Measurements from ENCODE around the gene CNOT2. TPM values are rescaled to one million over a fixed set of nuclear protein-coding genes. Genes with fewer than 3 reads are reported as not detected.

Gene CNOT2
- total and polyA plus RNA-seq, 7 donors: 36.7 to 171 (median 98.8) TPM

- DNase-seq: no peak
- Histone ChIP-seq H3K4me1 (peaks cover 0 to 93% (median 72%) of the 10 kb centered on the region in 4 donors), H3K4me3 (no peak overlapping the region), H3K27me3 (no peaks in the 10 kb centered on the region), H3K27ac (peak overlapping the region in 2 of 4 donors; percentile 72), H3K36me3 (no peaks in the 10 kb centered on the region), H3K9me3 (no peaks in the 10 kb centered on the region)
- WGBS, 2 donors: 92 to 95% methylated on average over 5 of the region's 5 CpGs
- intact Hi-C loops (cut with DNase I): no loop called here
- TF ChIP-seq POLR2AphosphoS5 (IDR thresholded peaks at IDR 0.05) (no peak), EP300 (IDR thresholded peaks at IDR 0.05) (no peak)
Measured at GRCh38 chr12:70254225-70254624, 11.0 kb downstream of the CNOT2 start.

- no peak for DNase-seq
- intact Hi-C loops (cut with DNase I): no loop called here
- peak overlapping the region in 2 of 4 donors; percentile 5 to 24 for H3K4me3 ChIP-seq
- H3K36me3 ChIP-seq: no peaks in the 10 kb centered on the region
- H3K27me3 ChIP-seq: no peaks in the 10 kb centered on the region
- peaks cover 0 to 90% (median 67%) of the 10 kb centered on the region in 4 donors for H3K4me1 ChIP-seq
- no peaks in the 10 kb centered on the region for H3K9me3 ChIP-seq
- H3K27ac ChIP-seq: peak overlapping the region; percentile 45 to 72 (median 58)
- 92 to 93% methylated on average over 5 of the region's 5 CpGs for WGBS, 2 donors
- TF ChIP-seq EP300 (IDR thresholded peaks at IDR 0.05) (no peak), POLR2AphosphoS5 (IDR thresholded peaks at IDR 0.05) (no peak), POLR2A (IDR thresholded peaks at IDR 0.05) (no peak)
- TF ChIP-seq, protein P1, sequence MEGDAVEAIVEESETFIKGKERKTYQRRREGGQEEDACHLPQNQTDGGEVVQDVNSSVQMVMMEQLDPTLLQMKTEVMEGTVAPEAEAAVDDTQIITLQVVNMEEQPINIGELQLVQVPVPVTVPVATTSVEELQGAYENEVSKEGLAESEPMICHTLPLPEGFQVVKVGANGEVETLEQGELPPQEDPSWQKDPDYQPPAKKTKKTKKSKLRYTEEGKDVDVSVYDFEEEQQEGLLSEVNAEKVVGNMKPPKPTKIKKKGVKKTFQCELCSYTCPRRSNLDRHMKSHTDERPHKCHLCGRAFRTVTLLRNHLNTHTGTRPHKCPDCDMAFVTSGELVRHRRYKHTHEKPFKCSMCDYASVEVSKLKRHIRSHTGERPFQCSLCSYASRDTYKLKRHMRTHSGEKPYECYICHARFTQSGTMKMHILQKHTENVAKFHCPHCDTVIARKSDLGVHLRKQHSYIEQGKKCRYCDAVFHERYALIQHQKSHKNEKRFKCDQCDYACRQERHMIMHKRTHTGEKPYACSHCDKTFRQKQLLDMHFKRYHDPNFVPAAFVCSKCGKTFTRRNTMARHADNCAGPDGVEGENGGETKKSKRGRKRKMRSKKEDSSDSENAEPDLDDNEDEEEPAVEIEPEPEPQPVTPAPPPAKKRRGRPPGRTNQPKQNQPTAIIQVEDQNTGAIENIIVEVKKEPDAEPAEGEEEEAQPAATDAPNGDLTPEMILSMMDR (IDR thresholded peaks at IDR 0.05): no peak
Measured at GRCh38 chr12:70254846-70255245, 11.6 kb downstream of the CNOT2 start.

DNA sequence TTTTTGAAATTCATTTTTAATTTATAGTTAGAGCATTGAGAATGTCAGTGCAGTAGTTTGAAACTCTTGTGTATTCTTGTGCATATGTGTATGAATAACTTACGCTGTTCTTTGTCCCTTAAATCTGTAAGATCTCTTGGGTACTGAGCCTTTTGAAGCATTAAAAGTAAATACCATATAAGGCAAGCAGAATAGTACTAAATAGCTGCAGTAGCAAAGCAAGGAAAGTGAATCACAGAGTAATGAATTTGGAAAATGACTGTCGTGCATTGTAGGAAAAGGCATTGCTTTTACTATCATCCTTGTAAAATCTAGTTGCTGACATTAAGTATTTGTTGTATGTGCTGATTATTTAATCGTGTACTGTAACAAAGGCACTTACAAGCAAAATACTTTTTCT, 12.1 kb downstream of the CNOT2 start:
- intact Hi-C loops (cut with DNase I): no loop called here
- DNase-seq: no peak
- Histone ChIP-seq H3K9me3 (no peaks in the 10 kb centered on the region), H3K4me1 (peaks cover 0 to 86% (median 63%) of the 10 kb centered on the region in 4 donors), H3K27ac (peak overlapping the region; percentile 45 to 72 (median 58)), H3K27me3 (no peaks in the 10 kb centered on the region), H3K36me3 (no peaks in the 10 kb centered on the region), H3K4me3 (peak overlapping the region in 2 of 4 donors; percentile 5 to 24)
- 60 to 64% methylated on average over 3 of the region's 3 CpGs for WGBS, 2 donors
- TF ChIP-seq POLR2AphosphoS5 (IDR thresholded peaks at IDR 0.05) (no peak), POLR2A (IDR thresholded peaks at IDR 0.05) (no peak), EP300 (IDR thresholded peaks at IDR 0.05) (no peak)
- TF ChIP-seq, protein P1 (IDR thresholded peaks at IDR 0.05): no peak

DNA sequence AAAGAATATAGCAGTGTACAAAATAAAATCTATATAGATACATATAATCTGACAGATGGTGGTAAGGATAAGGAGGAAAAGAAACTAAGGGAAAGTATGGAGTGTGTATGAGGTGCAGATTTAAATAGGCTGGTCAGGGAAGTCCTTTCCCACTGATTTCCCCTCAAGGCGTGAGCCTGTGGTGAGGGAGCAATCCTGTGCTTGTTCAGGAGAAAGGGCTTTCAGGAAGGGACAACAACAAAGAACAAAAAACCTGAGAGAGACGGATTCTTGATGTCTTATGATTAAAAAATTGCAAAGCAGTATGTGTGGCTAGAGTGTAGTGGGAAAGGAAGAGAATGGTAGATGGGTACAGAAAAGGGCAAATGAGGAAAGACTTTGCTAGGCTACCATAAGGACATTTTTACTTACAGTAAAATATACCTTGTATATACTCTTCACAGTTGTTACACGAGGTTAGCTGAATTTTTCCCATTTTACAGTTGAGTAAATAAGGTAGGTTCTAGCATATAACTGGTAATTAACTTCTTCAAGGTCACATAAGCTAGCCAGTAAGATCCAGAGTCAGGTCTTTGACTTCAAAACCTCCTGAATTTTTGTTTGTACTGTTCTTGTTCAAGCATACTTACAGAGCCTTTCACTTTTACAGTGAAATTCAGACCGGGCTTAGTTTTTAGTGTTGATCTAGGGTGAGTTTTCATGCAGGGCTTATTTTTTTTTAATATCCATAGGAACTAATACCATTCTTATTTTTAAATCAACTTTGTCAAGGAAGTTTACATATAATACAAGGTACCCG, 15.6 kb downstream of the CNOT2 start:
- intact Hi-C loops (cut with DNase I): no loop called here
- H3K4me3 ChIP-seq: no peak overlapping the region
- no peak overlapping the region for H3K27ac ChIP-seq
- WGBS, 2 donors: 65 to 76% methylated on average over 5 of the region's 5 CpGs
- peaks cover 0 to 64% (median 39%) of the 10 kb centered on the region in 4 donors for H3K4me1 ChIP-seq
- TF ChIP-seq POLR2AphosphoS5 (IDR thresholded peaks at IDR 0.05): no peak
- TF ChIP-seq, protein P1 (IDR thresholded peaks at IDR 0.05): no peak
- TF ChIP-seq POLR2A (IDR thresholded peaks at IDR 0.05): no peak
- no peak for TF ChIP-seq EP300 (IDR thresholded peaks at IDR 0.05)
- no peaks in the 10 kb centered on the region for H3K9me3 ChIP-seq
- DNase-seq: no peak
- no peaks in the 10 kb centered on the region for H3K36me3 ChIP-seq
- no peaks in the 10 kb centered on the region for H3K27me3 ChIP-seq

GRCh38 chr12:70260646-70261045, 17.4 kb downstream of the CNOT2 start:
- H3K4me1 ChIP-seq: peaks cover 0 to 57% (median 34%) of the 10 kb centered on the region in 4 donors
- no peak for TF ChIP-seq POLR2AphosphoS5 (IDR thresholded peaks at IDR 0.05)
- TF ChIP-seq, protein P1 (IDR thresholded peaks at IDR 0.05): no peak
- TF ChIP-seq EP300 (IDR thresholded peaks at IDR 0.05): no peak
- TF ChIP-seq POLR2A (IDR thresholded peaks at IDR 0.05): no peak
- intact Hi-C loops (cut with DNase I): no loop called here

More at GRCh38 chr12:70260646-70261045, 17.4 kb downstream of the CNOT2 start:
- Histone ChIP-seq H3K4me3 (no peak overlapping the region), H3K27me3 (no peaks in the 10 kb centered on the region), H3K36me3 (no peaks in the 10 kb centered on the region), H3K27ac (no peak overlapping the region), H3K9me3 (no peaks in the 10 kb centered on the region)
- DNase-seq: no peak
- 28 to 37% methylated on average over 1 of the region's 1 CpG for WGBS, 2 donors

Data from sigmoid colon (tissue), 7 donors.